ENCODE measurements around the gene EIF4G3.
"Not testable (repeated sequence)": the region's sequence is repeated elsewhere in the genome, so short reads cannot be mapped to it uniquely, and the experiment has no call there.

EIF4G3 gene

DNA sequence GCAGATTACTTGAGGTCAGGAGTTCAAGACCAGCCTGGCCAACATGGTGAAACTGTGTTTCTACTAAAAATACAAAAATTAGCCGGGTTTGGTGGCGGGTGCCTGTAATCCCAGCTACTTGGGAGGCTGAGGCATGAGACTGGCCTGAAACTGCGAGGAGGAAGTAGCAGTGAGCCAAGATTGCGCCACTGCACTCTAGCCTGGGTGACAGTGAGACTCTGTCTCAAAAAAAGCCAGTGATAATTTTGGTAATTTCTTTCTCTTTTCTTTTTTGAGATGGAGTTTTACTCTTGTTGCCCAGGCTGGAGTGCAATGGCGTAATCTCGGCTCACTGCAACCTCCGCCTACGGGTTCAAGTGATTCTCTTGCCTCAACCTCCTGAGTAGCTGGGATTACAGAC lies 324.9 kb downstream of the EIF4G3 start:
- DNase-seq, result not testable (repeated sequence)

DNA sequence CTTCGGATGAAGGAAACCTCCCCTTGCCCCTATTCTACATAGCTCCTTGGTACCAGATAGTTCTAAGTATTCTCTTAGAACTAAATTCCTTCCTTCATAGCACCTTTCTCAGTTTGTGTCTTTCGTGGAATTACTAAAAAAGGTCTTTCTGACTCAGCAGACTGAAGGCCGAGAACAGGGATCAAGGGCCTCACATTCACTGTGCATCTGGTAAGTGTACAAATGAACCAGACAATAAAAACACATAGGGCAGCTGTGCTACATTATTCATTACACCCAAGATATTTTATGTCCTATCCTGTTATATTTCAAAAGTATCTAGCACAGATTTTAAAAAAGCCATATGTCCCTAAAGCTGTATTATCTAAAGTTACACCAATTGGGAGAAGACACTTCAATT lies 326.7 kb downstream of the EIF4G3 start:
- no peak for DNase-seq

- no peak for DNase-seq
Measured at GRCh38 chr1:20849100-20849499, 327.6 kb downstream of the EIF4G3 start.

- DNase-seq, result no peak
Measured at GRCh38 chr1:20848162-20848561, 328.5 kb downstream of the EIF4G3 start.

DNA sequence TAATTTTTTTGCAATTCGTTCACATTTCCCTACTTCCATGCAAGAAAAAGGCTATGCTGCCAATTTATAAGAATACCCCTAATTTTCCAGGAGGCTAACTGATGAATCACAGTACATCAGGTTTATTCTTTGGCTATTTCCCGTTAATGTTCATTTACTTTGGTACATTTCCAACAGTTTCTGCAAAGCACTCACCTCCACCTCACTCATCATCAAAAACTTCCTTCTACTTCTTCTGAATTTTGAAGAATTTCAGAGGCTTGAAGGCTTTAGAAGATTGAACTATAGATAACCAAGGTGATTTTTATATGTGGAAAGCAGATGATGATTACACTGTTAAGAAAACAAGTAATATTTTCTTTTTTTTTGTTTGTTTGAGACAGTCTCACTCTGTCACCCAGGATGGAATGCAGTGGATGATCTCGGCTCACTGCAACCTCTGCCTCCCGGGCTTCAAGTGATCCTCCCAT lies 329.1 kb downstream of the EIF4G3 start:
- DNase-seq, result no peak

DNA sequence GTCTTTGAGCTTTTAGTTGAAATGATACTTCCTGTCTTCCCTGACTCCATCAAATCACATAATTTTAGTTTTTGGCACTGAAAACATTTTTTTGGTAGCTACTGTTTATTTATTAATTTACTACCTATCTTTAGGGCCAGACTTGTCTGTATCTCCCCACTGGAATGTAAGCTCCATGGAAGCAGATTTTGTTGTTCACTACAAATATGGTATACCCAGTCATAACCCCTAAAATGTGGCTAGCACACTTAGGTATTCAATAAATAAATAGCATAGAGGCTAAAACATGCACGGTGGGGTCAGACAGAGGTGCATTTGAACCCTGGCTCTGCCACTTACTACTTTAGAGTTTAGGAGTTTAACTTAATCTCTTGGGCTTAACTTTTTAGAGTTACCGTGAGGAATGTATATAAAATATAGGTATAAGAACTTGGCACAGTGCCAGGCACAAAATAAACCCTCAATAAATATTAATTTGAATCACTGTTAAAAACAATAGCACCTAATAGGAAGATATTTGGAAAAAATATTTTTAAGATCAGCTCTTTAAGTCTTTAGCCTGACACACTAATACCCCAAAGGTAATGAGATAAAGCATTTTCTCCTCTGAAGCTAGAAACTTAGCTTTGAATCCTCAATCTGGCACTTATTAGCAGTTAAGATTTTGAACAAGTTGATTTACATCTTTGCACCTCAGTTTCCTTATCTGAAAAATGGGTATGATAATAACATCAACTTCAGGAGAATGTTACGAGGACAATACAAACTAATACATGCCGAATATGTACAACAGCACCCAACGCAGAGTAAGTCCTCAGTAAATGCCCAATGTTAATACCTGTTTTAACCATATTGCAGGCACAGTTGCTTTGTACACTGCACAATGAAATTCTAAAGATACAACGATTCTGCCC lies 330.0 kb downstream of the EIF4G3 start:
- DNase-seq, result no peak

DNA sequence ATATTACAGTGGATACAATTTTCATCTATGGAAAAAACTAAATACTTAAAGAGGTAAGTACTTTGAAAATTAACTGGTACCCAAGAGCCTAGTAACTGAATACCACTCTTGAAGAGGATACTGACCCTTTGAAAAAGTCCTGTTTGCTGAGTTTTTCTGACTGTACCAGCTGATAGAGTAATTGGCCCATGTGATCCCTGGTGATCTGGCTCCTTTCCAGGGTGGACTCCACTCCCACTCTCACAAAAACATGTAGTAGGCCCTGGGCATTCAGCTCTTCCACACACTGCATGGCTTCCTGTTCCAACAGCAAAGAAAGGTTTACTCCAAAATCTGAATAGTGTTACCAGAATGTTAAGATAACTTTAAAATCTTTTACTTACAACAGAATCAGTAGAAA lies 336.0 kb downstream of the EIF4G3 start:
- no peak for DNase-seq

GRCh38 chr1:20837554-20838192 lies 339.0 kb downstream of the EIF4G3 start:
- no peak for DNase-seq

DNA sequence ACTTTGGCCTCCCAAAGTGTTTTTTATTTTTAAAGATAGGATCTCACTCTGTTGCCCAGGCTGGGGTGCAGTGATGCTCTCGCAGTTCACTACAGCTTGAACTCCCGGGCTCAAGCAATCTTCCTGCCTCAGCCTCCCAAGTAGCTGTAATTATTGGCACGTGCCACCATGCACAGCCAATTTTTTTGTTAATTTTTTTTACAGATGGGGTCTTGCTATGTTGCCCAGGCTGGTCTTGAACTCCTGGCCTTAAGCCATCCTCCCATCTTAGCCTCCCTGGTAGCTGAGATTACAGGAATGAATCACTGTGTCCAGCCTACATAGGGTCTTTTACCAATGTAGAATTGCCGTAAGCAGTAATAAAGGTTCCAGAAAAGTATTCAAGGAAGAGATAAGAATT lies 340.5 kb downstream of the EIF4G3 start:
- DNase-seq, result no peak

DNA sequence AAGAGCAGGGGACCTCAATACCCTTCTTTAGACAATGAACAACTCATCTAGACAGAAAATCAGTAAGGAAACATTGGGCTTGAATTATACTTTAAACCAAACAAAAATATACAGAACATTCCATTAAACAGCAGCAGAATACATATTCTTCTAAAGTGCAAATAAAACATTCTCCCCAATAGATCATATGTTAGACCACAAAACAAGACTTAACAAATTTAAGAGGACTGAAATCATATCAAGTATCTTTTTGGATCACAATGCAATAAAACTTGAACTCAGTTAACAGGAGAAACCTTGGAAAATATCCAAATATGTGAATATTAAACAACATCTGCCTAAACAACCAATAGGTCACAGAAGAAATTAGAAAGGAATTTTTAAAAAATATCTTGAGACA lies 341.9 kb downstream of the EIF4G3 start:
- no peak for DNase-seq

DNA sequence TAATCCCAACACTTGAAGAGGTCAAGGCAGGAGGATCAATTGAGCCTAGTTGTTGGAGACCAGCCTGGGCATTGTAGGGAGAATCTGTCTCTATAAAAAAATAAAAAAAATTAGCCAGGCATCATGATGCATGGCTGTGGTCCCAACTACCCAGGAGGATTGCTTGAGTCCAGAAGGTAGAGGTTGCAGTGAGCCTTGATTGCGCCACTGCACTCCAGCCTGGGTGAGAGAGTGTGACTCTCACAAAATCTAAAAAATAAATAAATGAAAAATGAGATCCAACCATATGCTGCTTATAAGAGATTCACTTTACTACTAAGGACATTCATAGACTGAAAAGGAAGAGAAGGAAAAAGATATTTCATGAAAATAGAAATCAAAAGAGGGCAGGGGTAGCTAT lies 342.5 kb downstream of the EIF4G3 start:
- no peak for DNase-seq

DNA sequence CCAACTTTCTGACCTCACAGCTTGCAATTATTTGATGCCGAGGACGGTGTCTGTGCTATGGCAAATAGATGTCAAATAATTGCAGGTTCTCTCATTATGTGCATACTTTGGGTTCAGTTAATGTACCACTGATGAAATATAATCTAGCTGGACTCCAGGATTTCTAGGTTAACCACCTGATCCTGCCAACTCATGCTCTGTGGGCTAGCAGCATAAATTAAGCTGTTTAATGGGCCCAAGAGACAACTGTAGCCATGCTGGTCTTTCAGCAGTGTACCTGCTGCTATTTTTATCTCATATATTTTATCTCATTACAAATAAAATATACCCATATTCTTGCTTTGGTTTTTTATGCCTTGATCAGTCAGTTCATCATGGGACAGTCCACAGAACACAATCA lies 346.3 kb downstream of the EIF4G3 start:
- DNase-seq, result no peak

- DNase-seq, result no peak
Measured at GRCh38 chr1:20829946-20830345, 346.8 kb downstream of the EIF4G3 start.

- no peak for DNase-seq
Measured at GRCh38 chr1:20829531-20829930, 347.2 kb downstream of the EIF4G3 start.

- no peak for DNase-seq
Measured at GRCh38 chr1:20823845-20824244, 352.9 kb downstream of the EIF4G3 start.

GRCh38 chr1:20821466-20821865 lies 355.2 kb downstream of the EIF4G3 start:
- no peak for DNase-seq

DNA sequence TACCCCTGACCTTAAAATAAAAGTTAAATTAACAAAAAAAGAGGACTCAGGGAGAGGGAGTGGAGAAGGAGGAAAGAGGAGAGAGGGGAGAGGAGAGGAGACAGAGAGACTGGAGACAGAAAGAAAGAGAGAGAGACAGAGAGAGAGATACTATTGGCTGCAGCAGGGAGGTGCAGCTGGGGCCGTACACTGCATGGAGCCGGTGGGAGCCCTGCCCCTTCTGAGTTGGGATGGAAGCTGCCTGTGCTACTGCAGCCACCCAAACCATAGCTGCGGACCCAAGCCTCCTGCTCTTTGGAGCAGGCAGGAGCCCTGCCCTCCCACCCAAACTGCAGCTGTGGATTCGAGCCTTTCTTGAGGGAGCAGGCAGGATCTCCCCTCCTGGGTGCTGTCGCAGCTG lies 356.9 kb downstream of the EIF4G3 start:
- DNase-seq, result no peak

DNA sequence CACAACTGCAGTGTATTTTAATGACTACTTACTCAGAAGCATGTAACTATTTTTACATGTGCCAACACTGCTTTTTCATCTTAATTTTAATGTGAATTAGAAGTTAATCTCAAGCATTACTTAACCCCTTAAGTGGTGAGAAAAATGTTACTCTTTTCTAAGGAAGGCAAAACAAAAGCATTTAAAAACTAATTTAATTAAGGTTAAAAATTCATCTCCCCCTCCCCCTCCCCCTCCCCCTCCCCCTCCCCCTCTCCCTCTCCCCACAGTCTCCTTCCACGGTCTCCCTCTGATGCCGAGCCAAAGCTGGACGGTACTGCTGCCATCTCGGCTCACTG lies 362.2 kb downstream of the EIF4G3 start:
- DNase-seq, result no peak

GRCh38 chr1:20811916-20812315 lies 364.8 kb downstream of the EIF4G3 start:
- DNase-seq, result no peak

- DNase-seq, result no peak
Measured at GRCh38 chr1:20793236-20793635, 383.5 kb downstream of the EIF4G3 start.

- DNase-seq, result no peak
Measured at GRCh38 chr1:20792196-20792595, 384.5 kb downstream of the EIF4G3 start.

GRCh38 chr1:20790785-20791184 lies 385.9 kb downstream of the EIF4G3 start:
- no peak for DNase-seq

DNA sequence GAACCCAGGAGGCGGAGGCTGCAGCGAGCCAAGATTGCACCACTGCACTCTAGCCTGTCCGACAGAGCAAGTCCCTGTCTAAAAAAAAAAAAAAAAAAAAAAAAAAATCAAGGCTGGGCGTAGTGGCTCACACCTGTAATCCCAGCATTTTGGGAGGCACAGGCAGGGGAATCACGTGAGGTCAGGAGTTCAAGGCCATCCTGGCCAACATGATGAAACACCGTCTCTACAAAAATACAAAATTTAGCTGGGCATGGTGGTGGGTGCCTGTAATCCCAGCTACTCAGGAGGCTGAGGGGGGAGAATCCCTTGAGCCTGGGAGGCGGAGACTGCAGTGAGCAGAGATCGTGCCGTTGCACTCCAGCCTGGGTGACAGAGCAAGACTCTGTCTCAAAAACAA lies 387.1 kb downstream of the EIF4G3 start:
- DNase-seq, result not testable (repeated sequence)

All from cerebellar nuclear complex (tissue), 1 donor.